Measurements from ENCODE around the gene AKAP12. TPM values are rescaled to one million over a fixed set of nuclear protein-coding genes. Genes with fewer than 3 reads are reported as not detected.

Gene AKAP12
- total and polyA plus RNA-seq, 2 experiments from 2014 or later = 90.1 to 137 TPM

DNA sequence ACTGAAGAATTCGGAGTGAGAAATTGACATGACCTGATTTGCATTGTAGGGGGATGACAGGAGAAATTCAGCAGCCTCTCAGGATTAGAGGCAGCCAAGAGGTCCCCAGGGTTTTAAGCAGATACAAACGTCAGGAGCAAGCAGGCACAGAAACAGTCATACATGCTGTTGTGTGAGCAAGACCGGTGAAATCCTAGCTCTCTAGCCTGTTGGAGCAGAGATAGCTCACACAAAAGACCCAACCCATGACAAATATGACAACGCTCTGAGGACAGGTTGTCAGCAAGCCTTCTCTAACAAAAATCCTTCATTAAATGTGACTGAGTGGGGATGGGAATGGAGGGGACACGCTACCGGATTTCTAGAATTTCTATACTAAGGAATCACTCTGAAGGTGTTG is 23.0 kb upstream of the AKAP12 start:
- no peak overlapping the region for H3K4me3 Mint-ChIP-seq
- Histone ChIP-seq H3F3A (replicated peaks; ENCODE audit: low read depth) (no peaks in the 10 kb centered on the region), H3K27ac (ENCODE audit: low read depth) (no peak overlapping the region), H2AFZ (peak overlapping the region; percentile 83; the same call in 1 of the 2 replicates), H3K4me1 (ENCODE audit: insufficient read depth) (no peaks in the 10 kb centered on the region), H3K79me2 (replicated peaks; ENCODE audit: insufficient read depth) (no peaks in the 10 kb centered on the region), H3K27me3 (ENCODE audit: insufficient read depth) (no peaks in the 10 kb centered on the region), H3K9me2 (ENCODE audit: insufficient read depth) (no peaks in the 10 kb centered on the region), H3K4me2 (no peak overlapping the region), H3K4me3 (no peak overlapping the region), H3K36me3 (ENCODE audit: insufficient read depth) (no peaks in the 10 kb centered on the region), H4K20me1 (replicated peaks; ENCODE audit: insufficient read depth) (no peaks in the 10 kb centered on the region)
- no peak for TF ChIP-seq ZNF114 (CRISPR knock-in tag; IDR thresholded peaks at IDR 0.05)
- no peak for TF ChIP-seq ZNF331 (CRISPR knock-in tag; IDR thresholded peaks at IDR 0.05; ENCODE audit: low read depth)
- TF ChIP-seq JUNB (IDR thresholded peaks at IDR 0.05; ENCODE audit: unreplicated experiment) = no peak
- TF ChIP-seq, protein P1, sequence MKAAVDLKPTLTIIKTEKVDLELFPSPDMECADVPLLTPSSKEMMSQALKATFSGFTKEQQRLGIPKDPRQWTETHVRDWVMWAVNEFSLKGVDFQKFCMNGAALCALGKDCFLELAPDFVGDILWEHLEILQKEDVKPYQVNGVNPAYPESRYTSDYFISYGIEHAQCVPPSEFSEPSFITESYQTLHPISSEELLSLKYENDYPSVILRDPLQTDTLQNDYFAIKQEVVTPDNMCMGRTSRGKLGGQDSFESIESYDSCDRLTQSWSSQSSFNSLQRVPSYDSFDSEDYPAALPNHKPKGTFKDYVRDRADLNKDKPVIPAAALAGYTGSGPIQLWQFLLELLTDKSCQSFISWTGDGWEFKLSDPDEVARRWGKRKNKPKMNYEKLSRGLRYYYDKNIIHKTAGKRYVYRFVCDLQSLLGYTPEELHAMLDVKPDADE (IDR thresholded peaks at IDR 0.05) = no peak
- TF ChIP-seq EZH2phosphoT487 (IDR thresholded peaks at IDR 0.05; ENCODE audit: unreplicated experiment) = no peak
- TF ChIP-seq, protein P2, sequence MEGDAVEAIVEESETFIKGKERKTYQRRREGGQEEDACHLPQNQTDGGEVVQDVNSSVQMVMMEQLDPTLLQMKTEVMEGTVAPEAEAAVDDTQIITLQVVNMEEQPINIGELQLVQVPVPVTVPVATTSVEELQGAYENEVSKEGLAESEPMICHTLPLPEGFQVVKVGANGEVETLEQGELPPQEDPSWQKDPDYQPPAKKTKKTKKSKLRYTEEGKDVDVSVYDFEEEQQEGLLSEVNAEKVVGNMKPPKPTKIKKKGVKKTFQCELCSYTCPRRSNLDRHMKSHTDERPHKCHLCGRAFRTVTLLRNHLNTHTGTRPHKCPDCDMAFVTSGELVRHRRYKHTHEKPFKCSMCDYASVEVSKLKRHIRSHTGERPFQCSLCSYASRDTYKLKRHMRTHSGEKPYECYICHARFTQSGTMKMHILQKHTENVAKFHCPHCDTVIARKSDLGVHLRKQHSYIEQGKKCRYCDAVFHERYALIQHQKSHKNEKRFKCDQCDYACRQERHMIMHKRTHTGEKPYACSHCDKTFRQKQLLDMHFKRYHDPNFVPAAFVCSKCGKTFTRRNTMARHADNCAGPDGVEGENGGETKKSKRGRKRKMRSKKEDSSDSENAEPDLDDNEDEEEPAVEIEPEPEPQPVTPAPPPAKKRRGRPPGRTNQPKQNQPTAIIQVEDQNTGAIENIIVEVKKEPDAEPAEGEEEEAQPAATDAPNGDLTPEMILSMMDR (conservative IDR thresholded peaks at IDR 0.05; ENCODE audit: low read depth in 2 of 2) = no peak
- TF ChIP-seq POLR2AphosphoS5 (IDR thresholded peaks at IDR 0.05; ENCODE audit: low read depth) = no peak
- no peak for TF ChIP-seq CREB1 (CRISPR knock-in tag; IDR thresholded peaks at IDR 0.05; ENCODE audit: low read depth)
- TF ChIP-seq, protein P3, sequence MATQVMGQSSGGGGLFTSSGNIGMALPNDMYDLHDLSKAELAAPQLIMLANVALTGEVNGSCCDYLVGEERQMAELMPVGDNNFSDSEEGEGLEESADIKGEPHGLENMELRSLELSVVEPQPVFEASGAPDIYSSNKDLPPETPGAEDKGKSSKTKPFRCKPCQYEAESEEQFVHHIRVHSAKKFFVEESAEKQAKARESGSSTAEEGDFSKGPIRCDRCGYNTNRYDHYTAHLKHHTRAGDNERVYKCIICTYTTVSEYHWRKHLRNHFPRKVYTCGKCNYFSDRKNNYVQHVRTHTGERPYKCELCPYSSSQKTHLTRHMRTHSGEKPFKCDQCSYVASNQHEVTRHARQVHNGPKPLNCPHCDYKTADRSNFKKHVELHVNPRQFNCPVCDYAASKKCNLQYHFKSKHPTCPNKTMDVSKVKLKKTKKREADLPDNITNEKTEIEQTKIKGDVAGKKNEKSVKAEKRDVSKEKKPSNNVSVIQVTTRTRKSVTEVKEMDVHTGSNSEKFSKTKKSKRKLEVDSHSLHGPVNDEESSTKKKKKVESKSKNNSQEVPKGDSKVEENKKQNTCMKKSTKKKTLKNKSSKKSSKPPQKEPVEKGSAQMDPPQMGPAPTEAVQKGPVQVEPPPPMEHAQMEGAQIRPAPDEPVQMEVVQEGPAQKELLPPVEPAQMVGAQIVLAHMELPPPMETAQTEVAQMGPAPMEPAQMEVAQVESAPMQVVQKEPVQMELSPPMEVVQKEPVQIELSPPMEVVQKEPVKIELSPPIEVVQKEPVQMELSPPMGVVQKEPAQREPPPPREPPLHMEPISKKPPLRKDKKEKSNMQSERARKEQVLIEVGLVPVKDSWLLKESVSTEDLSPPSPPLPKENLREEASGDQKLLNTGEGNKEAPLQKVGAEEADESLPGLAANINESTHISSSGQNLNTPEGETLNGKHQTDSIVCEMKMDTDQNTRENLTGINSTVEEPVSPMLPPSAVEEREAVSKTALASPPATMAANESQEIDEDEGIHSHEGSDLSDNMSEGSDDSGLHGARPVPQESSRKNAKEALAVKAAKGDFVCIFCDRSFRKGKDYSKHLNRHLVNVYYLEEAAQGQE (IDR thresholded peaks at IDR 0.05; ENCODE audit: unreplicated experiment) = no peak
- no peak for TF ChIP-seq STAT1 (IDR thresholded peaks at IDR 0.05; ENCODE audit: unreplicated experiment)
- no peak for TF ChIP-seq NANOG (IDR thresholded peaks at IDR 0.05; ENCODE audit: borderline replicate concordance)
- TF ChIP-seq EZH2 (IDR thresholded peaks at IDR 0.05; ENCODE audit: low read depth, unreplicated experiment) = no peak
- TF ChIP-seq, protein P4, sequence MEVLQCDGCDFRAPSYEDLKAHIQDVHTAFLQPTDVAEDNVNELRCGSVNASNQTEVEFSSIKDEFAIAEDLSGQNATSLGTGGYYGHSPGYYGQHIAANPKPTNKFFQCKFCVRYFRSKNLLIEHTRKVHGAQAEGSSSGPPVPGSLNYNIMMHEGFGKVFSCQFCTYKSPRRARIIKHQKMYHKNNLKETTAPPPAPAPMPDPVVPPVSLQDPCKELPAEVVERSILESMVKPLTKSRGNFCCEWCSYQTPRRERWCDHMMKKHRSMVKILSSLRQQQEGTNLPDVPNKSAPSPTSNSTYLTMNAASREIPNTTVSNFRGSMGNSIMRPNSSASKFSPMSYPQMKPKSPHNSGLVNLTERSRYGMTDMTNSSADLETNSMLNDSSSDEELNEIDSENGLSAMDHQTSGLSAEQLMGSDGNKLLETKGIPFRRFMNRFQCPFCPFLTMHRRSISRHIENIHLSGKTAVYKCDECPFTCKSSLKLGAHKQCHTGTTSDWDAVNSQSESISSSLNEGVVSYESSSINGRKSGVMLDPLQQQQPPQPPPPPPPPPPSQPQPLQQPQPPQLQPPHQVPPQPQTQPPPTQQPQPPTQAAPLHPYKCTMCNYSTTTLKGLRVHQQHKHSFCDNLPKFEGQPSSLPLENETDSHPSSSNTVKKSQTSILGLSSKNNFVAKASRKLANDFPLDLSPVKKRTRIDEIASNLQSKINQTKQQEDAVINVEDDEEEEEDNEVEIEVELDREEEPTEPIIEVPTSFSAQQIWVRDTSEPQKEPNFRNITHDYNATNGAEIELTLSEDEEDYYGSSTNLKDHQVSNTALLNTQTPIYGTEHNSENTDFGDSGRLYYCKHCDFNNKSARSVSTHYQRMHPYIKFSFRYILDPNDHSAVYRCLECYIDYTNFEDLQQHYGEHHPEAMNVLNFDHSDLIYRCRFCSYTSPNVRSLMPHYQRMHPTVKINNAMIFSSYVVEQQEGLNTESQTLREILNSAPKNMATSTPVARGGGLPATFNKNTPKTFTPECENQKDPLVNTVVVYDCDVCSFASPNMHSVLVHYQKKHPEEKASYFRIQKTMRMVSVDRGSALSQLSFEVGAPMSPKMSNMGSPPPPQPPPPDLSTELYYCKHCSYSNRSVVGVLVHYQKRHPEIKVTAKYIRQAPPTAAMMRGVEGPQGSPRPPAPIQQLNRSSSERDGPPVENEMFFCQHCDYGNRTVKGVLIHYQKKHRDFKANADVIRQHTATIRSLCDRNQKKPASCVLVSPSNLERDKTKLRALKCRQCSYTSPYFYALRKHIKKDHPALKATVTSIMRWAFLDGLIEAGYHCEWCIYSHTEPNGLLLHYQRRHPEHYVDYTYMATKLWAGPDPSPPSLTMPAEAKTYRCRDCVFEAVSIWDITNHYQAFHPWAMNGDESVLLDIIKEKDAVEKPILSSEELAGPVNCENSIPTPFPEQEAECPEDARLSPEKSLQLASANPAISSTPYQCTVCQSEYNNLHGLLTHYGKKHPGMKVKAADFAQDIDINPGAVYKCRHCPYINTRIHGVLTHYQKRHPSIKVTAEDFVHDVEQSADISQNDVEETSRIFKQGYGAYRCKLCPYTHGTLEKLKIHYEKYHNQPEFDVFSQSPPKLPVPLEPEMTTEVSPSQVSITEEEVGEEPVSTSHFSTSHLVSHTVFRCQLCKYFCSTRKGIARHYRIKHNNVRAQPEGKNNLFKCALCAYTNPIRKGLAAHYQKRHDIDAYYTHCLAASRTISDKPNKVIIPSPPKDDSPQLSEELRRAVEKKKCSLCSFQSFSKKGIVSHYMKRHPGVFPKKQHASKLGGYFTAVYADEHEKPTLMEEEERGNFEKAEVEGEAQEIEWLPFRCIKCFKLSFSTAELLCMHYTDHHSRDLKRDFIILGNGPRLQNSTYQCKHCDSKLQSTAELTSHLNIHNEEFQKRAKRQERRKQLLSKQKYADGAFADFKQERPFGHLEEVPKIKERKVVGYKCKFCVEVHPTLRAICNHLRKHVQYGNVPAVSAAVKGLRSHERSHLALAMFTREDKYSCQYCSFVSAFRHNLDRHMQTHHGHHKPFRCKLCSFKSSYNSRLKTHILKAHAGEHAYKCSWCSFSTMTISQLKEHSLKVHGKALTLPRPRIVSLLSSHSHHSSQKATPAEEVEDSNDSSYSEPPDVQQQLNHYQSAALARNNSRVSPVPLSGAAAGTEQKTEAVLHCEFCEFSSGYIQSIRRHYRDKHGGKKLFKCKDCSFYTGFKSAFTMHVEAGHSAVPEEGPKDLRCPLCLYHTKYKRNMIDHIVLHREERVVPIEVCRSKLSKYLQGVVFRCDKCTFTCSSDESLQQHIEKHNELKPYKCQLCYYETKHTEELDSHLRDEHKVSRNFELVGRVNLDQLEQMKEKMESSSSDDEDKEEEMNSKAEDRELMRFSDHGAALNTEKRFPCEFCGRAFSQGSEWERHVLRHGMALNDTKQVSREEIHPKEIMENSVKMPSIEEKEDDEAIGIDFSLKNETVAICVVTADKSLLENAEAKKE (CRISPR knock-in tag; IDR thresholded peaks at IDR 0.05) = no peak
- peaks cover 14% of the 10 kb centered on the region for H3K9me3 Mint-ChIP-seq
- ATAC-seq (no peak), DNase-seq (ENCODE audit: low spot score) (no peak)
- peaks cover 4% of the 10 kb centered on the region for H3K4me1 Mint-ChIP-seq
- H3K27me3 Mint-ChIP-seq (ENCODE audit: insufficient read depth, low read depth, poor library complexity) = peaks cover 1% of the 10 kb centered on the region
- no peak overlapping the region for H3K27ac Mint-ChIP-seq
- H3K36me3 Mint-ChIP-seq (ENCODE audit: low read depth) = 0 out of 3 replicates have a peak, but pooled peaks cover 7% of the 10 kb centered on the region

Data from GM23338 (cell line).